Right cardiac atrium (tissue), 5 donors: ENCODE data around the gene IQCM. TPM values are rescaled to one million over a fixed set of nuclear protein-coding genes. Genes with fewer than 3 reads are reported as not detected.

ENCODE experiments used
- ATAC-seq, 2 donors: fragments of 200-7000 bp; cut with Tn5 transposase; one replicate each; pipeline versions ENCODE4 v1.8.0 to v1.9.1; 2020; ENCODE audit warnings: moderate library complexity in 2 of 2, mild to moderate bottlenecking in 1 of 2
- DNase-seq, 3 donors: peaks; one replicate each; pipeline ENCODE4 v3.0.0-alpha.2; 2020
- H3K27ac ChIP-seq: one replicate; pipeline ENCODE4 v1.5.1; 2013; ENCODE audit warnings: mild to moderate bottlenecking, low read length, control low read depth, moderate library complexity
- H3K27me3 ChIP-seq: one replicate; pipeline ENCODE4 v1.6.1; 2013; ENCODE audit not compliant: control insufficient read depth, insufficient read depth
- H3K4me1 ChIP-seq: one replicate; pipeline ENCODE4 v1.6.1; 2013; ENCODE audit warnings: low read length; ENCODE audit not compliant: control insufficient read depth, insufficient read depth
- H3K4me3 ChIP-seq: one replicate; pipeline ENCODE4 v1.5.1; 2013; ENCODE audit warnings: low read length, control low read depth
- H3K9me3 ChIP-seq: one replicate; pipeline ENCODE4 v1.6.1; 2013; ENCODE audit warnings: low read length; ENCODE audit not compliant: control insufficient read depth
- WGBS: extraction: QIAGEN DNeasy Blood & Tissue Kit; methylation state at CpG from one replicate; pipeline ENCODE4 v1.1.7; 2013; 5-methylcytosine and 5-hydroxymethylcytosine counted together
- intact Hi-C, 4 donors: fragments of 100-400 bp; cut with DNase I; formaldehyde crosslinking; loops; one replicate each; pipeline versions ENCODE4 v1.11.0 to v1.14.0; 2022 to 2023
- polyA plus RNA-seq: library from polyadenylated mRNA; stranded (reverse); fragments of 200-250 nt; gene quantifications from one replicate; pipeline ENCODE4 v1.2.3, GENCODE V29; 2013
- total RNA-seq, 4 donors: library from RNA; stranded (reverse); fragmentation: NEBNext Ultra II Directional; extraction: Animal tissue kit (Norgen Biotek cat#: 25700); gene quantifications; one replicate each; pipeline ENCODE4 v1.2.1, GENCODE V29; 2021
- donor health status: healthy with polysubstance abuse.
- donor health status: DM: no; HTN: yes; CAD: no.
- donor health status: DM: no; HTN: no; CAD: no.
- donor health status: DM: no; HTN: yes; CAD: no; lungs with severe emphysema.
- donor health status: DM: yes; HTN: yes; CAD: no.

Gene IQCM
- total and polyA plus RNA-seq, 5 donors: not detected

DNA sequence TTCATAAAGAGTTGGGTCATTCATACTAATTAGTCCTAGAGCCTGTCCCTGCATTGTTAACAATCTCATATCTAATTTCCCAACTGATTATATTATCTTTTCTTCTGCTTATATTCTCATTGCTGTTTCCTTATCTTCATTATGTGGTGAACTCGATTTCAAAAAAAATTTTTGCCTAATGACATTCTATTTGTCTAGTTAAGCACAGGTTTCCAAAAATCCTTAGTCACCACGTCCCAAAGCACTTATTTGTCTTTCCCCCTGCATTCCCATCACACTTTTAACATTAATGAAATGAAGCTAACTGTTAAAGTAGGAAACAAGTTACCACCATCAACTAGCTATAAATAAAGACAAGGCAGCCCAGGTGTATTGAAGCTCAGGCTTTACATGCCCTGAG is 131.1 kb downstream of the IQCM start:
- ATAC-seq: no peak
- intact Hi-C loops: no loop called here

DNA sequence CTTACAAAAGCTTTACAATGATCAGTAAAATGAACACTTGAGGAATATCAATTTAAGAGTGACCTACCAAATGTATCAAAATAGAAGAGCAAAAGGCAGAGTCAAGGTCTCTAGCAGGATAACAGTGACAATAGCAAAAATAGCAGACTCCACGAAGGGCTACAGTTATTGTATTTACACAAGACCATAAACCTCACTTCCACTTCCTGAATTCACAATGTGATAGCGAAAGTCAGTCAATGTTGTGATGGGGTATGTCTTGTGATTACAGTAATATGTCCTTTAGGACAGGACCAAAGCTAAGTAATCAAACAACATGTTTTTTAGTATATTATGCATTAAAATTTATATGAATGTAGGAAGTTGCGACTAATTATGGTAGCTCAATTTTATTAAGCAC is 139.6 kb downstream of the IQCM start:
- DNase-seq: no peak
- no peak overlapping the region for H3K27ac ChIP-seq
- no peak overlapping the region for H3K4me3 ChIP-seq
- no peaks in the 10 kb centered on the region for H3K27me3 ChIP-seq
- H3K4me1 ChIP-seq: no peaks in the 10 kb centered on the region
- ATAC-seq: no peak
- intact Hi-C loops: no loop called here
- no peaks in the 10 kb centered on the region for H3K9me3 ChIP-seq
- WGBS: 67% methylated on average over 3 of the region's 3 CpGs

More for the DNA sequence above, 131.1 kb downstream of the IQCM start:
- no peaks in the 10 kb centered on the region for H3K9me3 ChIP-seq
- DNase-seq: no peak
- H3K27me3 ChIP-seq: no peaks in the 10 kb centered on the region
- no peak overlapping the region for H3K27ac ChIP-seq
- no peak overlapping the region for H3K4me3 ChIP-seq
- H3K4me1 ChIP-seq: no peaks in the 10 kb centered on the region
- WGBS: 44% methylated on average over 2 of the region's 2 CpGs

DNA sequence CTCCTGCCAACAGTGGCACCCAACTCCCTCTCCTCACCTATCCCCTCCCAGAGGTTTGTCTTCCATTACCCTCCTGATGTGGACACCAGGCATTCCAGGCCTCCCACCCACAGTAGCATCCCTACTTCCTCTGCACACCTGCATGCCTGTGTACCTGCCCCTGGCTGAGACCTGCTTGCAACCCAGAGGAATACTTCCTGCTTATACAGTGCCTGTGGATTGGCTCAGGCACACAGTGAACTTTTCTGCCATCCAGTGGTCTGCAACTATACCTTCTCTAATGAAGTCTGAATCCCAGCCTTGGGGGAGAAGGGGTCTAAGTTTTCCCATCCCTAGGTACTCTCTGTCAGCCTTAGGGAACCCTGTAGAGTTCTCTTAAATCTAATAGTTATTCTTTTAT is 169.9 kb downstream of the IQCM start:
- intact Hi-C loops: no loop called here
- Histone ChIP-seq H3K4me3 (no peak overlapping the region), H3K4me1 (no peaks in the 10 kb centered on the region), H3K27me3 (no peaks in the 10 kb centered on the region), H3K27ac (no peak overlapping the region), H3K9me3 (no peaks in the 10 kb centered on the region)
- ATAC-seq (no peak), DNase-seq (no peak)

DNA sequence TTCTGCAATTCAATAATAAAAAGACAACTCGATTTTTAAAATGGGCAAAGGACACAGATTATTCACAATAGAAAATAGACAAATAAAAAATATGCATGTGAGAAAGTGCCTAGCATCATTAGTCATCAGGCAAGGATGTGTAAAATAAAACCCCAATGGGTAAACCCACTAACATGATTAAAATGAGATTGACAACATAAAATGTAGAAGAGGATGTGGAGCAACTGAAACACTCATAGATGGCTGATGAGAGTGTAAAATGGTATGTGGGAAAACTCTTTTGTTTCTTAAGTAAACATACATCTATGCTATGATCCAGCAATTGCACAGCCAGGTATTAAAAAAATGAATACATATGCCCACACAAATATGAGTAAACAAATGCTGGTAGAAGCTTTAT is 177.6 kb downstream of the IQCM start:
- intact Hi-C loops: no loop called here
- H3K4me1 ChIP-seq: no peaks in the 10 kb centered on the region
- ATAC-seq (no peak), DNase-seq (no peak)
- 42% methylated on average over 1 of the region's 1 CpG for WGBS
- no peak overlapping the region for H3K27ac ChIP-seq
- no peaks in the 10 kb centered on the region for H3K9me3 ChIP-seq
- H3K27me3 ChIP-seq: no peaks in the 10 kb centered on the region
- no peak overlapping the region for H3K4me3 ChIP-seq

DNA sequence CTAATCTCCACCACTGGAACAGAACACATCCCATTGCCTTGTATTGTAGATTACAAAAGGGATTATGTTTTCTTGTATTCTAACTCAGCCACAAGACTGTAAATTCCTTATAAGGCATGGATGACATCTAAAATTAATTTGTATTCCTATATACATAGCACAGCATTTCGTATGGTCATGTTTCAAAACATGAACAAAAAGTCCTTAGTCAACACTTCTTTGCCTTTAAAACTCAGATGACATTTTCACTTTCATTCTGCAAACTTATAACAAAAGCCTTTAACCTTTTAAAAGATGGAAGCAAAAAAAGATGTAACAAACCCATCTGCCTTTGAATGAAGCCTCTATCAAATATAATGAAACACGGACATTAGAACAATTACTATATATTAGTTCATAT is 181.3 kb downstream of the IQCM start:
- no peak overlapping the region for H3K27ac ChIP-seq
- intact Hi-C loops: no loop called here
- ATAC-seq (no peak), DNase-seq (no peak)
- H3K9me3 ChIP-seq: no peaks in the 10 kb centered on the region
- H3K4me1 ChIP-seq: no peaks in the 10 kb centered on the region
- WGBS: 72% methylated on average over 2 of the region's 2 CpGs
- no peak overlapping the region for H3K4me3 ChIP-seq
- no peaks in the 10 kb centered on the region for H3K27me3 ChIP-seq

DNA sequence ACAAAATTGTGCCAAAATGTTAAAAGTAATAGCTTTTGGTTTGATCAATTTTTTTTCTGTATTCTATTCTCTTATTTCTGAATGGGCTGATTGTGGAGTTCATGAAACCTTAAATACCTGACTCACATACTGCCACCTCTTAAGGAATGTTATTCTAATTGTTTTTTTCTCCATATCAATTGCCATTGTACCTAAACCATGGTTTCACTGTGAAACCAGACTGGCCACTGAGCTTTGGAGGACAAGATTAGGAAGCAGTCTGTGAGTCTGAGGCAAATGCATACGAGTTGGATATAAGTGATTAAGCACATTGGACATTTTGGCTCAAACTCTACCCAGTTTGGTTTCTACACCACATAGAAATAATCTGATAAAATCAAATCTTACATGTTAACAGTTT is 184.0 kb downstream of the IQCM start:
- intact Hi-C loops: no loop called here
- H3K9me3 ChIP-seq: no peaks in the 10 kb centered on the region
- H3K27ac ChIP-seq: no peak overlapping the region
- ATAC-seq (no peak), DNase-seq (no peak)
- no peaks in the 10 kb centered on the region for H3K4me1 ChIP-seq
- H3K27me3 ChIP-seq: no peaks in the 10 kb centered on the region
- 56% methylated on average over 1 of the region's 1 CpG for WGBS
- H3K4me3 ChIP-seq: no peak overlapping the region

DNA sequence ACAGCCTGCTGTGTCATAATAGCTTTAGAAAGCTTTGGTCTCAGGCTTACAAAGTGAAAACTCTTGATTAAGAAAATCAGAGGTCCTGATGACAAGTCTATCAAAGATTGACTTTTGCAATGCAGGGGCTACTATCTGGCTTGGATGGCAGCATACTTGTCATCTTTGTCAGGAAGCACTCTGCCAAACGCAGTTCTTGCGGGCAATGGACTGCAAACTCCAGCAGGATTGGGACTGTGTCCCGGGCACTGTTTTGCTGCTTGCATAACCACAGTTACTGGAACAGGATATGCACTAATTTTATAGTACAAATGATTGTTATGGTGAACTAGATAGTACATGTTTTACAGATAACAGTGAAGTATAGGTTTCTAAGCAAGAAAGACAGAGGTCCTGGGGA is 185.6 kb downstream of the IQCM start:
- Histone ChIP-seq H3K9me3 (no peaks in the 10 kb centered on the region), H3K4me3 (no peak overlapping the region), H3K27ac (no peak overlapping the region), H3K27me3 (no peaks in the 10 kb centered on the region), H3K4me1 (no peaks in the 10 kb centered on the region)
- no peak for DNase-seq
- intact Hi-C loops: no loop called here
- WGBS: 61% methylated on average over 3 of the region's 3 CpGs
- no peak for ATAC-seq

DNA sequence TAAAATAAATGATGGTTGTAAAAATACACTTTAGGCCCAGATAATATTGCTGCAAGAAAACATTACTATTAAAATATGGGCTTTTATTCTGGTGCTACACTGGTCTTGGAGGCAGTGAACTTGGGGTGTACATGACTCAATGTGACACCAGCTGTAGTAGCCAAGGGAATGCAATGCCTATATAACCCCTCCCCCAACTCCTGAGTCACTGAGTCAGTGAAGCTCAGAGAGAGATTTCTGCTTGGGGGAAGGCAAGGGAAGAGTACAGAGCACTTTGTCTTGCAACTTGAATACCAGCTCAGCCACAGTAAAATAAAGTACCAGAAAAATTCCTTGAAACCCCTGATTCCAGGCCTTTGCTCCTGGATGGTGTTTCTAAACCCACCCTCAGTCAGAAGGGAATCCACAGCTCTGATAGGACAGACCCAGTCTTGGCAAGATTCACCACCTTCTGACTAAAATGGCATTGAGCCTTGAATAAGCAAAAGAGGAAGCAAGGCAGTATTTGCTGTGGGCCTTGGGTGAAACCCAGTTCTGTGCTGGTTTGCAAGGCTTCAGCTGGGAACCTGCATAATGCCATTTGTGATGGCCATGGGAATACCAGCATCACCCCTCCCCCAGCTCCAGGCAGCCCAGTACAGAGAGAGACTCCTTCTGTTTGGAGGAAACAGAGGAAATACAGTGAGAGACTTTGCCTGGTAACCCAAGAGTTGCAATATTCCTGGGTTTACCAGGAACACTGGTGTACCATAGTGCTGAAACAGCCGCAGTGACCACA is 209.9 kb downstream of the IQCM start:
- no peaks in the 10 kb centered on the region for H3K27me3 ChIP-seq
- 97% methylated on average over 1 of the region's 1 CpG for WGBS
- H3K4me3 ChIP-seq: no peak overlapping the region
- intact Hi-C loops: no loop called here
- no peak overlapping the region for H3K27ac ChIP-seq
- H3K4me1 ChIP-seq: no peaks in the 10 kb centered on the region
- DNase-seq (no peak), ATAC-seq (no peak)
- no peaks in the 10 kb centered on the region for H3K9me3 ChIP-seq

DNA sequence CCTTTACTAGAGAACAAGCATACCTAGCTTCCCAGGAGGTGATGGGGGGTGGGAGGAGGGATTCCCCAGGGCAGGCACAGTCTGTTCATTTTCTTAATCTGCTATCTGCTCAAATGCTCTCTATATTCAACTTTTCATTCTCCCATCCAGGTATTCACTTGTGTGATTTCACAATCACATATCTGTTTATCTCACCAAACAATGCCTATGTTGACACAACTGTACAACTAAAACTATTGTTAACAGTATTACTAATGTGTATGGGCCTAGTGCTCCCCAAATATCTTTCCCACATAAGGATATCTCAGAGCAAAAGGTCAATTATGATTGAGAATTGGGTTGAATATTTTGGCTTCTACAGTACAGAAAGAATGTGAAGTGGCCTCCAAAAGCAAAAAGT is 210.8 kb downstream of the IQCM start:
- DNase-seq: no peak
- Histone ChIP-seq H3K4me3 (no peak overlapping the region), H3K4me1 (no peaks in the 10 kb centered on the region), H3K27ac (no peak overlapping the region), H3K27me3 (no peaks in the 10 kb centered on the region), H3K9me3 (no peaks in the 10 kb centered on the region)
- intact Hi-C loops: no loop called here
- no peak for ATAC-seq

DNA sequence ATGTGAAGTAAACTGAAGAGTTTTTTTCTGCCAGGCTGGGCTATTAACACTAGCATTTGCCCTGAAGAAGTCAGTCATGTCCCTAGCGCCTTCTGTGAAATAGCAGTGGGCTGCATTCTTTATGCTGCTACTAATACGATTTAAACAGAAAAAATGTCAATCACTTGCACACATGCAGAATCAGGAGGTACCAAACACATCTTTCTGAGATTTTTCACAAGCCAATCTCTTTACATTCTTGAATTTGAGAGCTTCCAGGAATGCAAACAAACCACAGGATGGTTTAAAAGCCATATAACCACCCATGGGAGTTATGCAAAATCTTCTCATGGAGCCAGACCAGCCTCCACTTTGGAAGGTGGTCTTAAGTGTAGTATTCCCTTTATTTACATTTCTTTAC is 220.1 kb downstream of the IQCM start:
- WGBS: 79% methylated on average over 2 of the region's 2 CpGs
- no peak overlapping the region for H3K27ac ChIP-seq
- H3K9me3 ChIP-seq: no peaks in the 10 kb centered on the region
- no peak overlapping the region for H3K4me3 ChIP-seq
- H3K4me1 ChIP-seq: no peaks in the 10 kb centered on the region
- ATAC-seq (no peak), DNase-seq (no peak)
- intact Hi-C loops: no loop called here
- no peaks in the 10 kb centered on the region for H3K27me3 ChIP-seq

DNA sequence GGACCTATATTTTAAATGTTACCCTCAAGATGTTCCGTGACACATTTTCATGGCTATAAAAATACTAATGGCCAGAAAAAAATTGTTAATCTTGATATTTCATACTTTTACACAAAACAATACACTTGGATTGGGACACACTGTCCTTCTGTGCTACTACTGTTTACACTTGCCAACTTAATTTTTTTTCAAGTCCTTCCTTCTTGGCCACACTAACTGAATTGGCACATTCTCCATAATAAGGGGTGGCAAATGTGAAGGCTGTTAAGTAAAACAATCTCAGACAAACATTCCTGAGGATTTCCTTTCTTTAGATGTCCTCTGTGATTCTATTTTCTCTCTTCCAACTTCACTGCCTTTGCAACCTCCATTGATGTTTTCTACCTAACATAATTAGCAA is 225.8 kb downstream of the IQCM start:
- WGBS: 90% methylated on average over 1 of the region's 1 CpG
- intact Hi-C loops: no loop called here
- H3K9me3 ChIP-seq: no peaks in the 10 kb centered on the region
- no peaks in the 10 kb centered on the region for H3K4me1 ChIP-seq
- H3K27ac ChIP-seq: no peak overlapping the region
- no peaks in the 10 kb centered on the region for H3K27me3 ChIP-seq
- no peak for ATAC-seq
- no peak for DNase-seq
- H3K4me3 ChIP-seq: no peak overlapping the region

DNA sequence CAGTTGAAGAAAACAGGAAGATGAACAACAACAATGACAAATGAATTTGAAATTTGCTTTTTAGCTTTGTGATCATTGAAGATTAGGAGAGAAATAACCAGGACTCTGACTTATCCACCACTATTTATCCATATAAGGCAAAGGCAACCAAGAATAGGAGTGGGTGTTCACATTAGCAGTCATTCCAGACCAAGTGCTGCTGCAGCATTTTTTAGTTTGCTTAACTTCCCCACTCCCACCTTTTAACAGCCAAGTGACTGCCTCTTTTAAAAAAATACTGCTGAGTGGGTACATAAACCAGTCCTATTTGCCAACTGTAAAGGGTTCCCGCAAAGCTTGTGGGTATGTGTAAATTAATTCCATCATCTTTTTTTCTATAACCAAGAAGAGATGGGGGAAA is 230.9 kb downstream of the IQCM start:
- 86% methylated on average over 1 of the region's 1 CpG for WGBS
- Histone ChIP-seq H3K4me1 (no peaks in the 10 kb centered on the region), H3K9me3 (no peaks in the 10 kb centered on the region), H3K27me3 (no peaks in the 10 kb centered on the region), H3K4me3 (no peak overlapping the region), H3K27ac (no peak overlapping the region)
- ATAC-seq: no peak
- no peak for DNase-seq
- intact Hi-C loops: no loop called here
